Measurements from ENCODE around the gene INAVA. TPM values are rescaled to one million over a fixed set of nuclear protein-coding genes. Genes with fewer than 3 reads are reported as not detected.

INAVA gene
- polyA plus RNA-seq, 2 of the 4 experiments (the other 2 are of a cell fraction), result 40.0 to 43.7 TPM

DNA sequence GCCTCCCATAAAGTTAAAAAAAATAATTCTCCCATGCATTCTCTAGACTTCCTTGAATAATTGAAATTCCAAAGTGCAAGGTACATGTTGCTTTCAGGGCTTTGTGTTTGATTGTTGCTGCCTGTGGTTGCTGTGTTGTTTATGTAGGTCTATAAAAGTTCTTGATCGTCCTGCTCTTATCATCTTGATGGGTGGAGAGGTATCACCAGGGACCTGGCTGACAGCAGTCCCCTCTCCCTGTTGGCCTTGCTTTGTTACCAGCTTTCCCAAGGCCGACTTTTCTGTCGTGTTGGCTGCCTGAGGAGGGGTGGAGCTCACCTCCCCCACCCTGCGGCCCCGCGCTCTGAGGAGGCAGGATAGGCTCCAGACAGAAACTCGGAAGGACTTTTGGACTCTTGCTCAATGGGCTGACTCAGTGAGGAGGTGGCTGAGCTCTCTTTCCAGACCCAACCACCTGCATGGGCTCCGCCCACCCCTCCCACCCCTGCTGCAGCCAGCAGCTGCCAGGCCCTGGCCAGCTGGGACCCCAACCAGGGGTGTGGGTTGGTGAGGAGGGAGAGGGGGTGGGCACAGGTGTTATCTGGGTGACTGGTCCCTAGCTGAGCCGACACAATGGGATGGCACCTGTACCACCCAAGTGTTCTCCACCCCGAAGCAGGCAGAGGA is 2.0 kb downstream of the INAVA start (continued):
- TF ChIP-seq, protein P1, sequence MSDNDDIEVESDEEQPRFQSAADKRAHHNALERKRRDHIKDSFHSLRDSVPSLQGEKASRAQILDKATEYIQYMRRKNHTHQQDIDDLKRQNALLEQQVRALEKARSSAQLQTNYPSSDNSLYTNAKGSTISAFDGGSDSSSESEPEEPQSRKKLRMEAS (IDR thresholded peaks at IDR 0.05), result peak; percentile 71
- no peak for TF ChIP-seq ZFP36 (IDR thresholded peaks at IDR 0.05; ENCODE audit: borderline replicate concordance, partially characterized antibody)
- no peak for TF ChIP-seq KDM5A (IDR thresholded peaks at IDR 0.05)
- TF ChIP-seq NPAS2 (CRISPR knock-in tag; IDR thresholded peaks at IDR 0.05; ENCODE audit: borderline replicate concordance), result no peak
- TF ChIP-seq POLR2AphosphoS2 (conservative IDR thresholded peaks at IDR 0.05; ENCODE audit: low read length), result no peak
- TF ChIP-seq CHD4 (IDR thresholded peaks at IDR 0.05; ENCODE audit: borderline replicate concordance), result no peak
- no peak for TF ChIP-seq MAZ (IDR thresholded peaks at IDR 0.05; ENCODE audit: borderline replicate concordance, low read depth, low read length)
- peak; percentile 41; the same call in 1 of the 2 replicates for TF ChIP-seq POLR2A (IDR thresholded peaks at IDR 0.05; ENCODE audit: low read length)
- TF ChIP-seq, protein P2, sequence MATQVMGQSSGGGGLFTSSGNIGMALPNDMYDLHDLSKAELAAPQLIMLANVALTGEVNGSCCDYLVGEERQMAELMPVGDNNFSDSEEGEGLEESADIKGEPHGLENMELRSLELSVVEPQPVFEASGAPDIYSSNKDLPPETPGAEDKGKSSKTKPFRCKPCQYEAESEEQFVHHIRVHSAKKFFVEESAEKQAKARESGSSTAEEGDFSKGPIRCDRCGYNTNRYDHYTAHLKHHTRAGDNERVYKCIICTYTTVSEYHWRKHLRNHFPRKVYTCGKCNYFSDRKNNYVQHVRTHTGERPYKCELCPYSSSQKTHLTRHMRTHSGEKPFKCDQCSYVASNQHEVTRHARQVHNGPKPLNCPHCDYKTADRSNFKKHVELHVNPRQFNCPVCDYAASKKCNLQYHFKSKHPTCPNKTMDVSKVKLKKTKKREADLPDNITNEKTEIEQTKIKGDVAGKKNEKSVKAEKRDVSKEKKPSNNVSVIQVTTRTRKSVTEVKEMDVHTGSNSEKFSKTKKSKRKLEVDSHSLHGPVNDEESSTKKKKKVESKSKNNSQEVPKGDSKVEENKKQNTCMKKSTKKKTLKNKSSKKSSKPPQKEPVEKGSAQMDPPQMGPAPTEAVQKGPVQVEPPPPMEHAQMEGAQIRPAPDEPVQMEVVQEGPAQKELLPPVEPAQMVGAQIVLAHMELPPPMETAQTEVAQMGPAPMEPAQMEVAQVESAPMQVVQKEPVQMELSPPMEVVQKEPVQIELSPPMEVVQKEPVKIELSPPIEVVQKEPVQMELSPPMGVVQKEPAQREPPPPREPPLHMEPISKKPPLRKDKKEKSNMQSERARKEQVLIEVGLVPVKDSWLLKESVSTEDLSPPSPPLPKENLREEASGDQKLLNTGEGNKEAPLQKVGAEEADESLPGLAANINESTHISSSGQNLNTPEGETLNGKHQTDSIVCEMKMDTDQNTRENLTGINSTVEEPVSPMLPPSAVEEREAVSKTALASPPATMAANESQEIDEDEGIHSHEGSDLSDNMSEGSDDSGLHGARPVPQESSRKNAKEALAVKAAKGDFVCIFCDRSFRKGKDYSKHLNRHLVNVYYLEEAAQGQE (IDR thresholded peaks at IDR 0.05), result no peak
- TF ChIP-seq RFX5 (IDR thresholded peaks at IDR 0.05), result no peak
- TF ChIP-seq HOXA7 (CRISPR knock-in tag; IDR thresholded peaks at IDR 0.05), result no peak
- no peak for TF ChIP-seq MAFK (IDR thresholded peaks at IDR 0.05; ENCODE audit: partially characterized antibody)
- TF ChIP-seq, protein P3, sequence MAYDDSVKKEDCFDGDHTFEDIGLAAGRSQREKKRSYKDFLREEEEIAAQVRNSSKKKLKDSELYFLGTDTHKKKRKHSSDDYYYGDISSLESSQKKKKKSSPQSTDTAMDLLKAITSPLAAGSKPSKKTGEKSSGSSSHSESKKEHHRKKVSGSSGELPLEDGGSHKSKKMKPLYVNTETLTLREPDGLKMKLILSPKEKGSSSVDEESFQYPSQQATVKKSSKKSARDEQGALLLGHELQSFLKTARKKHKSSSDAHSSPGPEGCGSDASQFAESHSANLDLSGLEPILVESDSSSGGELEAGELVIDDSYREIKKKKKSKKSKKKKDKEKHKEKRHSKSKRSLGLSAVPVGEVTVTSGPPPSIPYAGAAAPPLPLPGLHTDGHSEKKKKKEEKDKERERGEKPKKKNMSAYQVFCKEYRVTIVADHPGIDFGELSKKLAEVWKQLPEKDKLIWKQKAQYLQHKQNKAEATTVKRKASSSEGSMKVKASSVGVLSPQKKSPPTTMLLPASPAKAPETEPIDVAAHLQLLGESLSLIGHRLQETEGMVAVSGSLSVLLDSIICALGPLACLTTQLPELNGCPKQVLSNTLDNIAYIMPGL (CRISPR knock-in tag; IDR thresholded peaks at IDR 0.05; ENCODE audit: borderline replicate concordance), result no peak
- TF ChIP-seq CBX8 (IDR thresholded peaks at IDR 0.05), result no peak
- TF ChIP-seq, protein P4, sequence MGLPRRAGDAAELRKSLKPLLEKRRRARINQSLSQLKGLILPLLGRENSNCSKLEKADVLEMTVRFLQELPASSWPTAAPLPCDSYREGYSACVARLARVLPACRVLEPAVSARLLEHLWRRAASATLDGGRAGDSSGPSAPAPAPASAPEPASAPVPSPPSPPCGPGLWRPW (IDR thresholded peaks at IDR 0.05), result peak; percentile 79

DNA sequence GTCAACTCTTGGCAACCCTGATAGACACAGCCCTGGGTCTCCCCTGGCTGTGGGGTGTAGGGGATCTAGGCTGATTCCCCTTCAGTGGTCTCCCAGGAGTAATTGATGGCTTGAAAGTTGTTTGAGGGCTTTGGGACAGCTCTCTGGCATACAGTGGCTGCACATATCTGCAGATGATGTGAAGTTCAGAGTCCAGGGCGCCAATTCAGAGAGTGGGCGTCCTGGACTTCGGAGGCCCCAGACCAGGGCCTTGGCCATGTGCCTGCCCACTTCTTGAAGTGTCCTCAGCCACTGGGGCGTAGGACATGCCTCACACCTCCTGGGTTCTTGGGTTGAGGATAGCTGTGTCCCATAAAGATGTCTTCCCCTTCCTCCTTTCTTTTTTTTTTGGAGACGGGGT is 2.6 kb downstream of the INAVA start:
- POLR2A ChIA-PET, result interaction anchor here (0.9 to 4.5 kb wide), 8 partner anchors 8 to 228 kb away, joined by 3 to 58 read pairs (median 6); partner anchors contain the start of gene DDX59
- DNase-seq (ENCODE audit: low read depth in 1 of 2, low spot score in 1 of 2) (no peak), FAIRE-seq (no peak), ATAC-seq (no peak)
- no peak for TF ChIP-seq MAZ (IDR thresholded peaks at IDR 0.05; ENCODE audit: borderline replicate concordance, low read depth, low read length)
- TF ChIP-seq CBX8 (IDR thresholded peaks at IDR 0.05), result no peak
- TF ChIP-seq MYC (IDR thresholded peaks at IDR 0.05; ENCODE audit: borderline replicate concordance, low read length), result no peak
- TF ChIP-seq FOSL2 (IDR thresholded peaks at IDR 0.05), result no peak
- TF ChIP-seq FOSL2 (CRISPR knock-in tag; IDR thresholded peaks at IDR 0.05), result no peak
- no peak for TF ChIP-seq JUN (IDR thresholded peaks at IDR 0.05)
- no peak for TF ChIP-seq TP53 (CRISPR knock-in tag; IDR thresholded peaks at IDR 0.05)
- TF ChIP-seq EP300 (IDR thresholded peaks at IDR 0.05), result no peak
- TF ChIP-seq, protein P5, sequence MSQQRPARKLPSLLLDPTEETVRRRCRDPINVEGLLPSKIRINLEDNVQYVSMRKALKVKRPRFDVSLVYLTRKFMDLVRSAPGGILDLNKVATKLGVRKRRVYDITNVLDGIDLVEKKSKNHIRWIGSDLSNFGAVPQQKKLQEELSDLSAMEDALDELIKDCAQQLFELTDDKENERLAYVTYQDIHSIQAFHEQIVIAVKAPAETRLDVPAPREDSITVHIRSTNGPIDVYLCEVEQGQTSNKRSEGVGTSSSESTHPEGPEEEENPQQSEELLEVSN (IDR thresholded peaks at IDR 0.05; ENCODE audit: borderline replicate concordance, low read depth), result 0 out of 2 replicates have a peak, but pooled peaks have one; percentile 52
- no peak for TF ChIP-seq JUNB (IDR thresholded peaks at IDR 0.05)
- peak; percentile 18; the same call in 1 of the 2 replicates for TF ChIP-seq EHF (CRISPR knock-in tag; IDR thresholded peaks at IDR 0.05)
- H3K9me3 ChIP-seq, result no peaks in the 10 kb centered on the region
- peak overlapping the region; percentile 35 for H3K4me3 ChIP-seq
- 56% methylated on average over 5 of the region's 5 CpGs for WGBS (ENCODE audit: missing lambda C conversion rate)
- peak overlapping the region; percentile 94 for H3K4me2 ChIP-seq
- peak overlapping the region; percentile 100 for H3K27ac ChIP-seq
- H3K4me1 ChIP-seq, result peaks cover 83% of the 10 kb centered on the region
- CTCF ChIA-PET, result interaction anchor here (0.6 to 3.5 kb wide), 6 partner anchors 8 to 749 kb away, joined by 3 to 22 read pairs (median 4); no protein-coding TSS in a partner anchor
